OCI-LY1 (cell line): Measurements from ENCODE around the gene ZSCAN21.

Experiments used
- H2AFZ ChIP-seq: fragments of 200-600 bp; sonication (generic), shearing (Covaris generic); 2 replicates; pipeline ENCODE4 v1.6.0; 2014; ENCODE audit warnings: antibody characterized with exemption, mild to moderate bottlenecking, low read length
- H3F3A ChIP-seq: fragments of 200-600 bp; sonication (generic), shearing (Covaris generic); 2 replicates; pipeline ENCODE4 v1.6.0; 2014; ENCODE audit warnings: mild to moderate bottlenecking, antibody characterized with exemption, low read length, moderate library complexity; ENCODE audit not compliant: insufficient read depth
- H3K27ac ChIP-seq: fragments of 200-600 bp; sonication (generic); 2 replicates; pipeline ENCODE4 v1.5.1; 2014; ENCODE audit warnings: low read length, mixed run types, mild to moderate bottlenecking, low read depth; ENCODE audit not compliant: poor library complexity, severe bottlenecking
- H3K27me3 ChIP-seq: fragments of 200-600 bp; sonication (generic); 2 replicates; pipeline ENCODE4 v1.6.0; 2014; ENCODE audit warnings: antibody characterized with exemption, mild to moderate bottlenecking, low read length, moderate library complexity; ENCODE audit not compliant: insufficient read depth
- H3K36me3 ChIP-seq: fragments of 200-600 bp; sonication (generic); 2 replicates; pipeline ENCODE4 v1.6.1; 2014; ENCODE audit warnings: mild to moderate bottlenecking, antibody characterized with exemption, low read length, moderate library complexity, mixed read lengths; ENCODE audit not compliant: insufficient read depth
- H3K4me1 ChIP-seq: fragments of 200-600 bp; sonication (generic); 2 replicates; pipeline ENCODE4 v1.5.1; 2014; ENCODE audit warnings: mild to moderate bottlenecking, low read length, moderate library complexity; ENCODE audit not compliant: insufficient read depth, severe bottlenecking
- H3K4me2 ChIP-seq: fragments of 200-600 bp; sonication (generic), shearing (Covaris generic); 2 replicates; pipeline ENCODE4 v1.6.1; 2014; ENCODE audit warnings: low read length
- H3K4me3 ChIP-seq: fragments of 200-600 bp; sonication (generic); 2 replicates; pipeline ENCODE4 v1.5.1; 2014; ENCODE audit warnings: low read length, low read depth, mild to moderate bottlenecking, mixed read lengths; ENCODE audit not compliant: poor library complexity, severe bottlenecking
- H3K79me2 ChIP-seq: fragments of 200-600 bp; shearing (Covaris generic); 2 replicates; pipeline ENCODE4 v1.6.1; 2016; ENCODE audit warnings: mixed run types, low read length, mixed read lengths; ENCODE audit not compliant: insufficient read depth
- H3K9ac ChIP-seq: fragments of 200-600 bp; sonication (generic), shearing (Covaris generic); 2 replicates; pipeline ENCODE4 v1.6.1; 2014; ENCODE audit warnings: mild to moderate bottlenecking, low read length, mixed read lengths
- H3K9me2 ChIP-seq: fragments of 200-600 bp; sonication (generic), shearing (Covaris generic); 2 replicates; pipeline ENCODE4 v1.6.1; 2014; ENCODE audit warnings: low read depth, mild to moderate bottlenecking, low read length, mixed read lengths
- H3K9me3 ChIP-seq: fragments of 200-600 bp; shearing (Covaris generic); 2 replicates; pipeline ENCODE4 v1.6.1; 2014; ENCODE audit warnings: low read length, mixed read lengths
- H4K20me1 ChIP-seq: fragments of 200-600 bp; sonication (generic), shearing (Covaris generic); 2 replicates; pipeline ENCODE4 v1.6.0; 2016; ENCODE audit warnings: mild to moderate bottlenecking, low read length; ENCODE audit not compliant: insufficient read depth
- CTCF ChIP-seq: fragments of 200-600 bp; sonication (generic), shearing (Covaris generic); IDR thresholded peaks from 2 replicates; pipeline ENCODE4 v1.5.1; 2017; ENCODE audit warnings: mild to moderate bottlenecking, antibody characterized with exemption, low read length, moderate library complexity, mixed read lengths
- EZH2 ChIP-seq: fragments of 200-600 bp; sonication (generic), shearing (Covaris generic); IDR thresholded peaks from 2 replicates; pipeline ENCODE4 v1.8.0; 2017; ENCODE audit warnings: borderline replicate concordance, mixed run types, mild to moderate bottlenecking, antibody characterized with exemption, low read length, moderate library complexity, mixed read lengths

ZSCAN21 gene

GRCh38 chr7:100035876-100036275, 13.7 kb upstream of the ZSCAN21 start:
- Histone ChIP-seq H3K9me3 (no peaks in the 10 kb centered on the region), H3K27me3 (no peaks in the 10 kb centered on the region), H3F3A (0 out of 2 replicates have a peak, but pooled peaks cover 6% of the 10 kb centered on the region), H3K27ac (no peak overlapping the region), H3K4me1 (no peaks in the 10 kb centered on the region), H3K4me3 (no peak overlapping the region), H3K36me3 (peaks cover 68% of the 10 kb centered on the region), H3K4me2 (no peak overlapping the region), H2AFZ (no peak overlapping the region), H3K9ac (no peak overlapping the region), H3K9me2 (no peaks in the 10 kb centered on the region), H4K20me1 (no peaks in the 10 kb centered on the region), H3K79me2 (no peaks in the 10 kb centered on the region)
- TF ChIP-seq EZH2: no peak
- TF ChIP-seq CTCF: no peak

- no peak overlapping the region for H3K4me3 ChIP-seq
- no peak overlapping the region for H2AFZ ChIP-seq
- no peak overlapping the region for H3K27ac ChIP-seq
- peaks cover 5% of the 10 kb centered on the region; the same call in 1 of the 2 replicates for H3K9me3 ChIP-seq
- TF ChIP-seq EZH2: no peak
- TF ChIP-seq CTCF: no peak
- H3K9ac ChIP-seq: no peak overlapping the region
- peaks cover 46% of the 10 kb centered on the region for H3K36me3 ChIP-seq
- no peaks in the 10 kb centered on the region for H3K79me2 ChIP-seq
- no peaks in the 10 kb centered on the region for H3K27me3 ChIP-seq
- H3F3A ChIP-seq: 0 out of 2 replicates have a peak, but pooled peaks cover 6% of the 10 kb centered on the region
- no peaks in the 10 kb centered on the region for H4K20me1 ChIP-seq
- H3K4me2 ChIP-seq: no peak overlapping the region
- H3K9me2 ChIP-seq: no peaks in the 10 kb centered on the region
- H3K4me1 ChIP-seq: no peaks in the 10 kb centered on the region
These were observed 11.2 kb upstream of the ZSCAN21 start for GRCh38 chr7:100038326-100038725.

- H3K9me3 ChIP-seq: peaks cover 5% of the 10 kb centered on the region; the same call in 1 of the 2 replicates
- H3K79me2 ChIP-seq: no peaks in the 10 kb centered on the region
- H3K9ac ChIP-seq: no peak overlapping the region
- H4K20me1 ChIP-seq: no peaks in the 10 kb centered on the region
- H3K27me3 ChIP-seq: no peaks in the 10 kb centered on the region
- no peak overlapping the region for H3K4me2 ChIP-seq
- H3K4me1 ChIP-seq: peaks cover 7% of the 10 kb centered on the region
- 0 out of 2 replicates have a peak, but pooled peaks cover 6% of the 10 kb centered on the region for H3F3A ChIP-seq
- H2AFZ ChIP-seq: no peak overlapping the region
- H3K27ac ChIP-seq: no peak overlapping the region
- TF ChIP-seq CTCF (no peak), EZH2 (no peak)
- peaks cover 24% of the 10 kb centered on the region for H3K36me3 ChIP-seq
- H3K4me3 ChIP-seq: no peak overlapping the region
- H3K9me2 ChIP-seq: no peaks in the 10 kb centered on the region
These were observed 9.0 kb upstream of the ZSCAN21 start for GRCh38 chr7:100040575-100040974.
